Measurements from ENCODE around the gene ITGB1BP2.
"Not testable (repeated sequence)": the region's sequence is repeated elsewhere in the genome, so short reads cannot be mapped to it uniquely, and the experiment has no call there.

DNA sequence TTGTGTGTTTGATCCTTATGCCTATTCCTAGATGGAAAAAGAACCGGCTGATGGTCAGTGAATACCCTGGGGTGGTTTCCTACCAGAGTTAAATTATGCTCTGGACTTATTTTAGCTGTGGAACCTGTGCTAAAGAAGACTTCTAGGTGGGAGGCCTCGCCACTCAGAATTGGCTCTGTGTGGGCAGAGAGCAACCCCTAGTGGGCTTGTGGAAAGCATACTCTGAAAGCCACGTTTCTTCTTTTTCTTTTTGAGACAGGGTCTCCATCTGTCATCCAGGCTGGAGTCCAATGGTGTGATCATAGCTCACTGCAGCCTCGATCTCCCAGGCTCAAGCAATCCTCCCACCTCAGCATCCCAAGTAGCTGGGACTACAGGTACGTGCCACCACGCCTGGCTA, 48.3 kb downstream of the ITGB1BP2 start:
- TF ChIP-seq, protein P1, sequence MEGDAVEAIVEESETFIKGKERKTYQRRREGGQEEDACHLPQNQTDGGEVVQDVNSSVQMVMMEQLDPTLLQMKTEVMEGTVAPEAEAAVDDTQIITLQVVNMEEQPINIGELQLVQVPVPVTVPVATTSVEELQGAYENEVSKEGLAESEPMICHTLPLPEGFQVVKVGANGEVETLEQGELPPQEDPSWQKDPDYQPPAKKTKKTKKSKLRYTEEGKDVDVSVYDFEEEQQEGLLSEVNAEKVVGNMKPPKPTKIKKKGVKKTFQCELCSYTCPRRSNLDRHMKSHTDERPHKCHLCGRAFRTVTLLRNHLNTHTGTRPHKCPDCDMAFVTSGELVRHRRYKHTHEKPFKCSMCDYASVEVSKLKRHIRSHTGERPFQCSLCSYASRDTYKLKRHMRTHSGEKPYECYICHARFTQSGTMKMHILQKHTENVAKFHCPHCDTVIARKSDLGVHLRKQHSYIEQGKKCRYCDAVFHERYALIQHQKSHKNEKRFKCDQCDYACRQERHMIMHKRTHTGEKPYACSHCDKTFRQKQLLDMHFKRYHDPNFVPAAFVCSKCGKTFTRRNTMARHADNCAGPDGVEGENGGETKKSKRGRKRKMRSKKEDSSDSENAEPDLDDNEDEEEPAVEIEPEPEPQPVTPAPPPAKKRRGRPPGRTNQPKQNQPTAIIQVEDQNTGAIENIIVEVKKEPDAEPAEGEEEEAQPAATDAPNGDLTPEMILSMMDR (IDR thresholded peaks at IDR 0.05), result not testable (repeated sequence)
- not testable (repeated sequence) for TF ChIP-seq EP300, POLR2A (IDR thresholded peaks at IDR 0.05)

Data from tibial nerve (tissue), 4 donors.